GM18519 (cell line): Measurements from ENCODE around the gene P2RY14.

Source experiments
- ATAC-seq: cut with Tn5 transposase; IDR thresholded peaks from one replicate; pipeline ENCODE4 v1.9.1; 2021; ENCODE audit warnings: mild to moderate bottlenecking, moderate library complexity; ENCODE audit not compliant: unreplicated experiment, low FRiP score

The P2RY14 gene

GRCh38 chr3:151219056-151219455 is 59.3 kb downstream of the P2RY14 start:
- no peak for ATAC-seq

GRCh38 chr3:151218136-151218535 is 60.2 kb downstream of the P2RY14 start:
- ATAC-seq: no peak

- no peak for ATAC-seq
These were observed 61.4 kb downstream of the P2RY14 start for GRCh38 chr3:151216641-151217607.

GRCh38 chr3:151214459-151214858 is 63.9 kb downstream of the P2RY14 start:
- no peak for ATAC-seq

- no peak for ATAC-seq
These were observed 64.5 kb downstream of the P2RY14 start for GRCh38 chr3:151213881-151214280.

GRCh38 chr3:151213151-151213550 is 65.2 kb downstream of the P2RY14 start:
- ATAC-seq: no peak

GRCh38 chr3:151210676-151211381 is 67.5 kb downstream of the P2RY14 start:
- ATAC-seq: peak; percentile 76

GRCh38 chr3:151209654-151210053 is 68.7 kb downstream of the P2RY14 start:
- no peak for ATAC-seq

GRCh38 chr3:151206201-151206600 is 72.1 kb downstream of the P2RY14 start:
- ATAC-seq: no peak

- no peak for ATAC-seq
These were observed 72.9 kb downstream of the P2RY14 start for GRCh38 chr3:151205482-151205881.

- no peak for ATAC-seq
These were observed 73.6 kb downstream of the P2RY14 start for GRCh38 chr3:151204530-151205402.

- ATAC-seq: peak; percentile 66
These were observed 75.3 kb downstream of the P2RY14 start, which contains the start of gene GPR171 for GRCh38 chr3:151203051-151203420. TSS of gene GPR171 (minus strand) at chr3:151203216. CDS start at chr3:151199386, 3,830 bp downstream.

- no peak for ATAC-seq
These were observed 77.2 kb downstream of the P2RY14 start for GRCh38 chr3:151201051-151201730.

- ATAC-seq: no peak
These were observed 77.8 kb downstream of the P2RY14 start for GRCh38 chr3:151200586-151200985.

- no peak for ATAC-seq
These were observed 78.5 kb downstream of the P2RY14 start for GRCh38 chr3:151199554-151200438.

GRCh38 chr3:151198849-151199248 is 79.5 kb downstream of the P2RY14 start:
- no peak for ATAC-seq

- no peak for ATAC-seq
These were observed 80.2 kb downstream of the P2RY14 start for GRCh38 chr3:151197981-151198767.

- ATAC-seq: no peak
These were observed 81.1 kb downstream of the P2RY14 start for GRCh38 chr3:151197228-151197627.
